ENCODE data around the gene ZNF816.
"Not testable (repeated sequence)": the region's sequence is repeated elsewhere in the genome, so short reads cannot be mapped to it uniquely, and the experiment has no call there.

Gene ZNF816

DNA sequence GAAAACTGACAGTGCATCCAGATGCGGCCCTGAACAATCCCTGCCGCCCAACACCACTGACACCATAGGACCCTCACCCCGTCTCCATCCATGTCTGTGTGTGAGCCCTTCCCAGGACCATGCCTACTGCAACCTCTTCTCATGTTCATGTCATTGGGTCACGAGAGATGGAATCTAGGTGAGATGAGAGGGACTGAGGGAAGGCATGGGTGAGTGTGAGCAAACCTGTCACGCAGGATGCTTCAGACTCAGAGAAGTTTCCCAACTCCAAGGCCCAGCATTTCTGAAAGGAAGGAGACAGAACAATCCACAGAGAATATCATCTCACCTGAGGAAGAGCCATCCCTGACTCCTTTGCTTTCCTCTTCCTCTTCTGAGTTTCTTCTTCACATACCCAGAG lies 45.1 kb downstream of the ZNF816 start:
- Histone ChIP-seq H3K27me3 (ENCODE audit: control insufficient read depth in 1 of 2, insufficient read depth in 1 of 2, low read length in 2 of 2) (no peaks in the 10 kb centered on the region), H2BK120ac (ENCODE audit: low read depth, low read length) (no peak overlapping the region), H3K27ac (ENCODE audit: low read length, poor library complexity, severe bottlenecking) (no peak overlapping the region), H2BK5ac (ENCODE audit: low read depth, low read length, poor library complexity, severe bottlenecking) (no peak overlapping the region), H3K4ac (ENCODE audit: low read depth in 1 of 2, low read length in 2 of 2) (no peak overlapping the region), H3K23ac (ENCODE audit: low read length in 2 of 2) (no peak overlapping the region), H3K4me1 (ENCODE audit: control insufficient read depth, insufficient read depth, low read depth, low read length) (no peaks in the 10 kb centered on the region), H3K4me3 (ENCODE audit: insufficient read depth in 1 of 2, low read depth in 1 of 2, low read length in 2 of 2) (no peak overlapping the region), H2BK12ac (ENCODE audit: low read length in 2 of 2) (no peak overlapping the region), H3K9ac (ENCODE audit: low read length) (no peak overlapping the region), H2BK15ac (ENCODE audit: low read depth, poor library complexity, severe bottlenecking) (no peak overlapping the region), H3K36me3 (ENCODE audit: control insufficient read depth in 1 of 2, insufficient read depth in 2 of 2, low read depth in 1 of 2, low read length in 2 of 2) (peaks cover 24 to 29% of the 10 kb centered on the region in 2 experiments), H3K79me1 (replicated peaks; ENCODE audit: low read length, poor library complexity, severe bottlenecking) (peaks cover 10% of the 10 kb centered on the region), H4K91ac (ENCODE audit: low read length) (no peak overlapping the region), H3K4me2 (ENCODE audit: low read length, poor library complexity, severe bottlenecking) (no peak overlapping the region), H3K14ac (ENCODE audit: low read length in 2 of 2) (no peak overlapping the region), H3K18ac (ENCODE audit: low read depth in 1 of 2, low read length in 2 of 2) (no peak overlapping the region), H3K9me3 (ENCODE audit: control insufficient read depth, low read length) (no peaks in the 10 kb centered on the region), H4K8ac (ENCODE audit: low read length) (no peak overlapping the region), H2AK5ac (ENCODE audit: low read length, severe bottlenecking) (no peak overlapping the region), H2AFZ (ENCODE audit: low read depth, low read length) (no peak overlapping the region)
- DNase-seq: no peak
- WGBS: 100% methylated on average over 3 of the region's 5 CpGs

DNA sequence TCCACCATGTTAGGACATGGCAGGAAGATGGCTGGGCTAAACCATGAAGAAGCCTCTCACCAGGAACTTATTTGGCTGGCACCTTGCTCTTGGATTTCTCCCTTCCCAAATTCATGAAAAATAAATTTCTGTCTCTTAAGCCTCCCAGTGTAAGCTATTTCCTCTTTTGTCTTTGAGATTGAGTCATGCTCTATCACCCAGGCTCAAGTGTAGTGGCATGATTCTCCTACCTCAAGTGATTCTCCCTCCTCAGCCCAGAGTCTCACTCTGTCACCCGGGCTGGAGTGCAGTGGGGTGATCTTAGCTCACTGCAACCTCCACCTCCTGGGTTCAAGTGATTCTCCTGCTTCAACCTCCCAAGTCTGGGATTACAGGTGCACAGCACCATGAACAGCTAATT lies 52.0 kb downstream of the ZNF816 start:
- peaks cover 25% of the 10 kb centered on the region for H3K9me3 ChIP-seq (ENCODE audit: control insufficient read depth, low read length)
- no peak overlapping the region for H2AK5ac ChIP-seq (ENCODE audit: low read length, severe bottlenecking)
- DNase-seq: no peak
- H3K4me3 ChIP-seq (ENCODE audit: insufficient read depth in 1 of 2, low read depth in 1 of 2, low read length in 2 of 2): no peak overlapping the region
- H4K8ac ChIP-seq (ENCODE audit: low read length): no peak overlapping the region
- no peak overlapping the region for H3K27ac ChIP-seq (ENCODE audit: low read length, poor library complexity, severe bottlenecking)
- peaks cover 2% of the 10 kb centered on the region for H3K79me1 ChIP-seq (replicated peaks; ENCODE audit: low read length, poor library complexity, severe bottlenecking)
- no peak overlapping the region for H4K91ac ChIP-seq (ENCODE audit: low read length)
- H3K4me2 ChIP-seq (ENCODE audit: low read length, poor library complexity, severe bottlenecking): no peak overlapping the region
- no peak overlapping the region for H3K4ac ChIP-seq (ENCODE audit: low read depth in 1 of 2, low read length in 2 of 2)
- no peak overlapping the region for H2BK5ac ChIP-seq (ENCODE audit: low read depth, low read length, poor library complexity, severe bottlenecking)
- no peaks in the 10 kb centered on the region for H3K27me3 ChIP-seq (ENCODE audit: control insufficient read depth in 1 of 2, insufficient read depth in 1 of 2, low read length in 2 of 2)
- no peak overlapping the region for H3K9ac ChIP-seq (ENCODE audit: low read length)
- no peak overlapping the region for H2BK15ac ChIP-seq (ENCODE audit: low read depth, poor library complexity, severe bottlenecking)
- H2BK12ac ChIP-seq (ENCODE audit: low read length in 2 of 2): no peak overlapping the region
- no peak overlapping the region for H3K18ac ChIP-seq (ENCODE audit: low read depth in 1 of 2, low read length in 2 of 2)
- H2BK120ac ChIP-seq (ENCODE audit: low read depth, low read length): no peak overlapping the region
- H2AFZ ChIP-seq (ENCODE audit: low read depth, low read length): no peak overlapping the region
- H3K4me1 ChIP-seq (ENCODE audit: control insufficient read depth, insufficient read depth, low read depth, low read length): no peaks in the 10 kb centered on the region
- peaks cover 34 to 40% of the 10 kb centered on the region in 2 experiments for H3K36me3 ChIP-seq (ENCODE audit: control insufficient read depth in 1 of 2, insufficient read depth in 2 of 2, low read depth in 1 of 2, low read length in 2 of 2)
- no peak overlapping the region for H3K14ac ChIP-seq (ENCODE audit: low read length in 2 of 2)
- 93% methylated on average over 1 of the region's 1 CpG for WGBS
- H3K23ac ChIP-seq (ENCODE audit: low read length in 2 of 2): no peak overlapping the region

DNA sequence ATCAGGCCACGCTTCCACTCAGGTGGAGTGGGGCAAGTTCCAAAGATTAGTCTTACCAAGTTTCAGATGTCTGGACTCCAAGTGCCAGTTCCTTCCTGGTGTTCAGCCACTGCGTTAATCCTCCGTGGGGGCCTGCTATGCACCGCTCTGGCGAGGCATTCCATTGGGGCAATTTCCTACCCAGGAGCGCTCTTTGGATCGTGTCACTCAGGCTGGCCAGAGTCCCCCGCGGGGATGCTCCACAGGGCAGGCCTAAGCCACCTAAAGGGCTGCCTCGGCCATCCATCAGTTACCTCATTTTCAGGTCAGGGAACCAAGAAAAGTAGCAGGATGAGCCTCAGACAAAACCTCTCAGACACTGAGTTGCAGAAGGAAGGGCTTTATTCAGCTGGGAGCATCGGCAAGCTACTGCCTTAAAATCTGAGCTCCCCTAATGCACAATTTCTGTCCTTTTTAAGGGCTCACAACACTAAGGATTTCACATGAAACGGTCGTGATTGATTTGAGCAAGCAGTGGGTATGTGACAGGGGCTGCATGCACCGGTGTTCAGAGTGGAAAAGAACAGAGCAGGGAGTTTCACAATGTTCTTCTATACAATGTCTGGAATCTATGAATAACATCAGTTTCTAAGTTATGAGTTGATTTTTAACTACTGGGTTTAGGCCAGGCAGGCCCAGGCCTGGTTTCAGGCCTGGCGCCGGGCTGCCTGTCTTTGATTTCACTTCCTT lies 58.5 kb downstream of the ZNF816 start:
- Histone ChIP-seq H3K36me3 (ENCODE audit: control insufficient read depth in 1 of 2, insufficient read depth in 2 of 2, low read depth in 1 of 2, low read length in 2 of 2) (peaks cover 8 to 24% of the 10 kb centered on the region in 2 experiments), H3K9me3 (ENCODE audit: control insufficient read depth, low read length) (peaks cover 25% of the 10 kb centered on the region)
- H3K27me3 ChIP-seq (ENCODE audit: control insufficient read depth in 1 of 2, insufficient read depth in 1 of 2, low read length in 2 of 2); H3K9ac ChIP-seq (ENCODE audit: low read length); DNase-seq; H3K4ac ChIP-seq (ENCODE audit: low read depth in 1 of 2, low read length in 2 of 2); H2BK120ac ChIP-seq (ENCODE audit: low read depth, low read length); H2AK5ac ChIP-seq (ENCODE audit: low read length, severe bottlenecking); H4K91ac ChIP-seq (ENCODE audit: low read length); H3K79me1 ChIP-seq (replicated peaks; ENCODE audit: low read length, poor library complexity, severe bottlenecking); H3K14ac ChIP-seq (ENCODE audit: low read length in 2 of 2); H3K23ac ChIP-seq (ENCODE audit: low read length in 2 of 2); H4K8ac ChIP-seq (ENCODE audit: low read length); H3K18ac ChIP-seq (ENCODE audit: low read depth in 1 of 2, low read length in 2 of 2); H2BK5ac ChIP-seq (ENCODE audit: low read depth, low read length, poor library complexity, severe bottlenecking); H3K4me1 ChIP-seq (ENCODE audit: control insufficient read depth, insufficient read depth, low read depth, low read length); H3K4me2 ChIP-seq (ENCODE audit: low read length, poor library complexity, severe bottlenecking); H3K27ac ChIP-seq (ENCODE audit: low read length, poor library complexity, severe bottlenecking); H3K4me3 ChIP-seq (ENCODE audit: insufficient read depth in 1 of 2, low read depth in 1 of 2, low read length in 2 of 2); H2BK12ac ChIP-seq (ENCODE audit: low read length in 2 of 2); H2BK15ac ChIP-seq (ENCODE audit: low read depth, poor library complexity, severe bottlenecking); H2AFZ ChIP-seq (ENCODE audit: low read depth, low read length): not testable (repeated sequence)
- WGBS: 92% methylated on average over 11 of the region's 16 CpGs

DNA sequence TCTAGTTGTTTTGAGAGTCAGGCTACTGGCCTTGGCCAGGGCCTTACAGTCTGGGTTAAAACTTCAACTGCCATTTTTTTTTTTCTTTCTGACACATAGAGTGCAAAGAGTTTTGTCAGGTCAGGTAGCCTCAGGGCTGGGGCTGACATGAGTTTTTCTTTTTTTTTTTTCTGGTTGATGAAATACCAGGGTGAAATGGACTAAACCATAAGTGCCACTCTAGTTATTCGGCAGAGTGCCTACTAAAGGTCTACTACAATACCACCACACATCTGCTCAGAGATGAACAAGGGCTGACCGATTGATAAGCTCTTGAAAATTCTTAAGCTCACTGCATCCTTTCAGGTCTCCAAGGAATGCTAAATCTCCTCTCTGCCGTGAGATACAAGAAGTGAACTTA lies 60.8 kb downstream of the ZNF816 start:
- H3K27me3 ChIP-seq (ENCODE audit: control insufficient read depth in 1 of 2, insufficient read depth in 1 of 2, low read length in 2 of 2): no peaks in the 10 kb centered on the region
- H2BK15ac ChIP-seq (ENCODE audit: low read depth, poor library complexity, severe bottlenecking): no peak overlapping the region
- no peak overlapping the region for H3K4ac ChIP-seq (ENCODE audit: low read depth in 1 of 2, low read length in 2 of 2)
- H3K4me3 ChIP-seq (ENCODE audit: insufficient read depth in 1 of 2, low read depth in 1 of 2, low read length in 2 of 2): no peak overlapping the region
- no peak overlapping the region for H3K14ac ChIP-seq (ENCODE audit: low read length in 2 of 2)
- no peak overlapping the region for H2BK5ac ChIP-seq (ENCODE audit: low read depth, low read length, poor library complexity, severe bottlenecking)
- no peak overlapping the region for H2BK120ac ChIP-seq (ENCODE audit: low read depth, low read length)
- no peak overlapping the region for H3K27ac ChIP-seq (ENCODE audit: low read length, poor library complexity, severe bottlenecking)
- H4K91ac ChIP-seq (ENCODE audit: low read length): no peak overlapping the region
- no peak overlapping the region for H2AK5ac ChIP-seq (ENCODE audit: low read length, severe bottlenecking)
- 100% methylated on average over 3 of the region's 3 CpGs for WGBS
- peaks cover 3 to 10% of the 10 kb centered on the region in 2 experiments for H3K36me3 ChIP-seq (ENCODE audit: control insufficient read depth in 1 of 2, insufficient read depth in 2 of 2, low read depth in 1 of 2, low read length in 2 of 2)
- no peak overlapping the region for H3K4me2 ChIP-seq (ENCODE audit: low read length, poor library complexity, severe bottlenecking)
- H2BK12ac ChIP-seq (ENCODE audit: low read length in 2 of 2): no peak overlapping the region
- H2AFZ ChIP-seq (ENCODE audit: low read depth, low read length): no peak overlapping the region
- no peaks in the 10 kb centered on the region for H3K4me1 ChIP-seq (ENCODE audit: control insufficient read depth, insufficient read depth, low read depth, low read length)
- H3K9me3 ChIP-seq (ENCODE audit: control insufficient read depth, low read length): peaks cover 7% of the 10 kb centered on the region
- no peak overlapping the region for H3K23ac ChIP-seq (ENCODE audit: low read length in 2 of 2)
- H4K8ac ChIP-seq (ENCODE audit: low read length): no peak overlapping the region
- H3K79me1 ChIP-seq (replicated peaks; ENCODE audit: low read length, poor library complexity, severe bottlenecking): peaks cover 3% of the 10 kb centered on the region
- H3K18ac ChIP-seq (ENCODE audit: low read depth in 1 of 2, low read length in 2 of 2): no peak overlapping the region
- no peak for DNase-seq
- no peak overlapping the region for H3K9ac ChIP-seq (ENCODE audit: low read length)

Data from mesenchymal stem cell (in vitro differentiated cells and primary cell).